H1 (cell line): ENCODE results near the gene ASTN2. TPM values are rescaled to one million over a fixed set of nuclear protein-coding genes. Genes with fewer than 3 reads are reported as not detected.
"Not testable (repeated sequence)": the region's sequence is repeated elsewhere in the genome, so short reads cannot be mapped to it uniquely, and the experiment has no call there.

ENCODE experiments used
- CTCF ChIA-PET: fragments of 300-600 bp; sonication (Branson Sonifier 250); formaldehyde crosslinking; loops from one replicate; lab custom pipeline; 2021; ENCODE audit not compliant: partially characterized antibody; lab: Charles Lee
- POLR2A ChIA-PET: fragments of 300-600 bp; sonication (Branson Sonifier 250); formaldehyde crosslinking; loops from one replicate; lab custom pipeline; 2021; ENCODE audit warnings: inconsistent platforms; ENCODE audit not compliant: partially characterized antibody; lab: Charles Lee
- DNase-seq, 2 experiments: peaks; one replicate each; pipeline versions ENCODE4 v3.0.0 to v3.0.0-alpha.2; 2010 to 2022; ENCODE audit warnings: low spot score in 2 of 2, low read depth in 1 of 2, mixed read lengths in 1 of 2
- FAIRE-seq: peaks from 2 replicates; lab custom pipeline; 2011; peaks lifted over from hg19 to GRCh38; lab: Jason Lieb, UNC
- H2AFZ ChIP-seq: 2 replicates; pipeline ENCODE4 v1.8.1; 2012; ENCODE audit warnings: low read length, inconsistent platforms
- H2AK5ac ChIP-seq: 2 replicates; pipeline ENCODE4 v1.6.1; 2013; ENCODE audit warnings: low read depth, low read length
- H2BK120ac ChIP-seq: replicated peaks from 2 replicates; pipeline ENCODE3; 2013; ENCODE audit warnings: low read depth, low read length, inconsistent platforms
- H2BK12ac ChIP-seq: 2 replicates; pipeline ENCODE4 v1.6.1; 2013; ENCODE audit warnings: low read depth, low read length
- H2BK15ac ChIP-seq: 2 replicates; pipeline ENCODE4 v1.6.1; 2013; ENCODE audit warnings: low read length
- H2BK20ac ChIP-seq: 2 replicates; pipeline ENCODE4 v1.6.1; 2013; ENCODE audit warnings: low read length
- H2BK5ac ChIP-seq: 2 replicates; pipeline ENCODE4 v1.6.1; 2013; ENCODE audit warnings: low read depth, low read length
- H3K14ac ChIP-seq: 2 replicates; pipeline ENCODE4 v1.6.1; 2013; ENCODE audit warnings: inconsistent platforms; ENCODE audit not compliant: insufficient read length
- H3K18ac ChIP-seq: 2 replicates; pipeline ENCODE4 v1.6.1; 2013; ENCODE audit warnings: low read length; ENCODE audit errors: extremely low read depth
- H3K23ac ChIP-seq: 2 replicates; pipeline ENCODE4 v1.6.1; 2013; ENCODE audit warnings: inconsistent platforms; ENCODE audit not compliant: insufficient read length
- H3K23me2 ChIP-seq: 2 replicates; pipeline ENCODE4 v1.6.1; 2013; ENCODE audit warnings: low read depth, low read length
- H3K27ac ChIP-seq: 2 replicates; pipeline ENCODE4 v1.6.1; 2011; ENCODE audit warnings: low read depth, low read length, inconsistent platforms
- H3K27me3 ChIP-seq, 4 experiments: replicated peaks in 1 of 4; 1 replicate in 1 of 4; 2 replicates in 3 of 4; pipeline versions ENCODE4 v1.6.1 to v1.8.1; 2011 to 2013; ENCODE audit warnings: low read length in 3 of 4, mild to moderate bottlenecking in 3 of 4, inconsistent platforms in 2 of 4, mixed read lengths in 2 of 4, moderate library complexity in 1 of 4; ENCODE audit not compliant: control insufficient read depth in 3 of 4, insufficient read depth in 3 of 4; ENCODE audit errors: extremely low read depth in 1 of 4
- H3K36me3 ChIP-seq, 4 experiments: 2 replicates each; pipeline versions ENCODE4 v1.6.1 to v1.8.1; 2011 to 2013; ENCODE audit warnings: mild to moderate bottlenecking in 4 of 4, low read length in 3 of 4, moderate library complexity in 2 of 4, control low read depth in 1 of 4, inconsistent platforms in 1 of 4; ENCODE audit not compliant: insufficient read depth in 4 of 4, control insufficient read depth in 2 of 4
- H3K4ac ChIP-seq: replicated peaks from 2 replicates; pipeline ENCODE3; 2013; ENCODE audit warnings: low read length, low read depth, mixed read lengths, inconsistent platforms; ENCODE audit not compliant: insufficient read length
- H3K4me1 ChIP-seq, 4 experiments: replicated peaks in 1 of 4; 1 replicate in 1 of 4; 2 replicates in 3 of 4; pipeline versions ENCODE4 v1.6.1 to v1.8.1; 2011 to 2013; ENCODE audit warnings: low read length in 3 of 4, inconsistent platforms in 2 of 4, mixed read lengths in 1 of 4; ENCODE audit not compliant: insufficient read depth in 4 of 4, control insufficient read depth in 3 of 4
- H3K4me2 ChIP-seq, 2 experiments: 2 replicates each; pipeline versions ENCODE4 v1.6.1 to v1.8.1; 2011 to 2013; ENCODE audit warnings: low read depth in 2 of 2, low read length in 2 of 2, control low read depth in 1 of 2, inconsistent platforms in 1 of 2, mild to moderate bottlenecking in 1 of 2; ENCODE audit not compliant: insufficient read depth in 1 of 2
- H3K4me3 ChIP-seq, 4 experiments: fragments of 200-600, 300-600 bp in 1 of 4; sonication (generic), shearing (Covaris generic), sonication (Bioruptor Twin) in 1 of 4; 2 replicates each; pipeline versions ENCODE4 v1.5.1 to v1.8.1; 2011 to 2016; ENCODE audit warnings: low read length in 4 of 4, low read depth in 3 of 4, control low read depth in 2 of 4, inconsistent platforms in 2 of 4, mild to moderate bottlenecking in 2 of 4, mixed read lengths in 1 of 4, moderate library complexity in 1 of 4; ENCODE audit not compliant: insufficient read depth in 2 of 4; ENCODE audit errors: extremely low read depth in 1 of 4
- H3K56ac ChIP-seq: replicated peaks from 2 replicates; pipeline ENCODE3; 2013; ENCODE audit warnings: low read depth, mild to moderate bottlenecking, mixed read lengths, low read length, inconsistent platforms; ENCODE audit not compliant: insufficient read length
- H3K79me1 ChIP-seq: 2 replicates; pipeline ENCODE4 v1.6.1; 2013; ENCODE audit warnings: low read depth, low read length, control low read depth
- H3K79me2 ChIP-seq, 2 experiments: 2 replicates each; pipeline versions ENCODE4 v1.6.1 to v1.8.1; 2012 to 2013; ENCODE audit warnings: low read length in 2 of 2, mild to moderate bottlenecking in 2 of 2, inconsistent platforms in 1 of 2; ENCODE audit not compliant: insufficient read depth in 2 of 2, control insufficient read depth in 1 of 2
- H3K9ac ChIP-seq, 4 experiments: replicated peaks in 1 of 4; 1 replicate in 1 of 4; 2 replicates in 3 of 4; pipeline versions ENCODE4 v1.6.1 to v1.8.1; 2011 to 2013; ENCODE audit warnings: low read depth in 3 of 4, low read length in 3 of 4, control low read depth in 2 of 4, mild to moderate bottlenecking in 2 of 4, moderate library complexity in 2 of 4, inconsistent platforms in 1 of 4; ENCODE audit errors: extremely low read depth in 1 of 4
- H3K9me3 ChIP-seq, 2 experiments: 2 replicates each; pipeline versions ENCODE4 v1.6.1 to v1.8.1; 2012 to 2013; ENCODE audit warnings: mild to moderate bottlenecking in 2 of 2, moderate library complexity in 2 of 2, control low read depth in 1 of 2, inconsistent platforms in 1 of 2, low read depth in 1 of 2, low read length in 1 of 2, mixed read lengths in 1 of 2; ENCODE audit not compliant: insufficient read depth in 2 of 2
- H4K20me1 ChIP-seq, 2 experiments: replicated peaks in 1 of 2; 2 replicates each; pipeline versions ENCODE3 to v1.8.1; 2011 to 2013; ENCODE audit warnings: inconsistent platforms in 2 of 2, low read length in 2 of 2, mild to moderate bottlenecking in 1 of 2; ENCODE audit not compliant: insufficient read depth in 2 of 2, control insufficient read depth in 1 of 2
- H4K5ac ChIP-seq: 2 replicates; pipeline ENCODE4 v1.6.1; 2013; ENCODE audit warnings: low read length, low read depth, mixed read lengths, inconsistent platforms; ENCODE audit not compliant: insufficient read length
- H4K8ac ChIP-seq: 2 replicates; pipeline ENCODE4 v1.8.0; 2013; ENCODE audit warnings: mild to moderate bottlenecking, moderate library complexity, low read length, inconsistent platforms; ENCODE audit not compliant: insufficient read depth; ENCODE audit errors: extremely low read depth
- H4K91ac ChIP-seq: replicated peaks from 2 replicates; pipeline ENCODE3; 2013; ENCODE audit warnings: low read length, mixed read lengths, inconsistent platforms; ENCODE audit not compliant: insufficient read length
- WGBS, 2 experiments: shearing (Covaris generic) in 1 of 2; methylation state at CpG; one replicate each; pipeline versions ENCODE4 v1.1.6 to v1.1.7; 2013 to 2015; ENCODE audit warnings: low lambda C conversion rate in 2 of 2, mixed read lengths in 2 of 2, inconsistent platforms in 1 of 2, low coverage in 1 of 2, missing lambda C conversion rate in 1 of 2; ENCODE audit not compliant: insufficient replicate concordance in 2 of 2, insufficient coverage in 1 of 2, insufficient read length in 1 of 2; ENCODE audit errors: extremely low coverage in 1 of 2, missing lambda C conversion rate in 1 of 2; 5-methylcytosine and 5-hydroxymethylcytosine counted together
- polyA plus RNA-seq, 7 experiments: library from polyadenylated mRNA; depleted of rRNA in 3 of 7; stranded (reverse) in 5 of 7; unstranded in 2 of 7; fragments of >200 nt in 5 of 7; fragments of 200-250 nt in 2 of 7; gene quantifications; 1 replicate in 5 of 7; 2 replicates in 1 of 7; 4 replicates in 1 of 7; pipeline versions ENCODE4 v1.2.1 to v1.2.3, GENCODE V29; 2011 to 2013; ENCODE audit warnings: missing spikeins in 2 of 7, mixed read lengths in 2 of 7
- total RNA-seq: library from RNA; stranded (reverse); fragmentation: NEBNext Ultra II Directional; extraction: Animal tissue kit (Norgen Biotek cat#: 25700); gene quantifications from 2 replicates; pipeline ENCODE4 v1.2.1, GENCODE V29; 2021

Gene ASTN2
- total and polyA plus RNA-seq, 2 of the 8 experiments (the other 6 are each of a cell fraction or from before 2014, with no cell fraction given): 8.2 to 13.7 TPM

DNA sequence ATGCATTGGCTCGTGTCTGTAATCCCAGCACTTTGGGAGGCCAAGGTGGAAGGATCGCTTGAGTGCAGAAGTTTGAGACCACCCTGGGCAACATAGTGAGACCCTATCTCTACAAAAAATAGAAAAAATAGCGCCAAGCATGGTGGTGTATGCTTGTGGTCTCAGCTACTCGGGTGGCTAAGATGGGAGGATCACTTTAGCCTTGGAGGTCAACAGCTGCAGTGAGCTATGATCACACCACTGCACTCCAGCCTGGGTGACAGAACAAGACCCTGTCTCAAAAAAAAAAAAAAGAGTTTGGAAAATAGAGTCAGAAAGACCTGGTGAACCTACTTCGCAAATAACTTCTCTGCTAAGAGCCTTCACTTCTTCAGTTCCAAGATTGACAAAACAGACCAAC lies 516.7 kb downstream of the ASTN2 start:
- not testable (repeated sequence) for H2BK120ac ChIP-seq, H3K4me3 ChIP-seq, H3K9me3 ChIP-seq, H3K56ac ChIP-seq, H3K79me2 ChIP-seq, H3K4me2 ChIP-seq, H3K4me1 ChIP-seq, H4K20me1 ChIP-seq, H2AFZ ChIP-seq, H2BK20ac ChIP-seq, H3K36me3 ChIP-seq, H3K79me1 ChIP-seq, H3K18ac ChIP-seq, H4K5ac ChIP-seq, H3K23ac ChIP-seq, H3K27ac ChIP-seq, H4K91ac ChIP-seq, H2BK5ac ChIP-seq, FAIRE-seq, DNase-seq, H3K4ac ChIP-seq, H2AK5ac ChIP-seq, H4K8ac ChIP-seq, H3K14ac ChIP-seq, H3K27me3 ChIP-seq, H3K23me2 ChIP-seq, H2BK15ac ChIP-seq, H3K9ac ChIP-seq
- WGBS, 2 experiments: 77% methylated on average over 5 of the region's 5 CpGs; no CpG with 5 or more reads in 1 of the 2 experiments
- CTCF ChIA-PET: interaction anchor here (0.6 to 1.3 kb wide), 4 partner anchors 19 to 527 kb away, joined by 3 to 4 read pairs (median 4); no protein-coding TSS in a partner anchor
- H2BK12ac ChIP-seq: peak overlapping the region; percentile 39; the same call in 1 of the 2 replicates
- POLR2A ChIA-PET: interaction anchor here (1.0 kb wide), 1 partner anchor 8 kb away, joined by 3 read pairs; no protein-coding TSS in a partner anchor
